GM19099 (cell line): ENCODE results near the gene SLC31A1.

Experiments used
- POLR2A ChIP-seq: IDR thresholded peaks from 3 replicates; pipeline ENCODE4 v1.6.1; 2011; ENCODE audit warnings: low read depth; ENCODE audit not compliant: insufficient read length; ENCODE audit errors: extremely low read depth

The SLC31A1 gene

GRCh38 chr9:113238859-113239232 is 17.5 kb downstream of the SLC31A1 start:
- TF ChIP-seq POLR2A, result no peak

GRCh38 chr9:113241161-113241560 is 19.8 kb downstream of the SLC31A1 start:
- TF ChIP-seq POLR2A, result no peak

- TF ChIP-seq POLR2A, result no peak
These were observed 23.2 kb downstream of the SLC31A1 start for GRCh38 chr9:113244556-113244955.

GRCh38 chr9:113245894-113246293 is 24.6 kb downstream of the SLC31A1 start:
- no peak for TF ChIP-seq POLR2A

GRCh38 chr9:113246928-113247327 is 25.6 kb downstream of the SLC31A1 start:
- TF ChIP-seq POLR2A, result no peak

DNA sequence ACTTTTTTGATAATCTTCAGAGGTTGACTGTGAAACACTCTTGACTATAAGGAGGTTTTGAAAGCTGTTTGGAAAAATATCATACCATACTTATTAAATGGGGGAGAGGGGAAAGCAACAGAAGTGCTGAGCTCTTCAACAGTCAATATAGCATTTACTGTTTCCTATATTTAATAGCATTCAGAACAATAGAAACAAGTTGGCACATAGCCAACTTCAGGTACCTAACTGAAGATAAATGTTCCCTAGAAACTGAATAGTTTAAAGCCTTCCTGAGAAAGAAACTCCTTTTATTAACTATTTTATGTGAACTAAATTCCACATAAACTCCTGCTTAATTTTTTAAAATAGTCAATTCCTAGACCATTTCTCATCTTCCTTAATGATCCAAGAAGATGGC is 26.3 kb downstream of the SLC31A1 start:
- TF ChIP-seq POLR2A, result no peak

- no peak for TF ChIP-seq POLR2A
These were observed 29.5 kb downstream of the SLC31A1 start for GRCh38 chr9:113250807-113251206.

- TF ChIP-seq POLR2A, result no peak
These were observed 33.6 kb downstream of the SLC31A1 start for GRCh38 chr9:113254991-113255390.

DNA sequence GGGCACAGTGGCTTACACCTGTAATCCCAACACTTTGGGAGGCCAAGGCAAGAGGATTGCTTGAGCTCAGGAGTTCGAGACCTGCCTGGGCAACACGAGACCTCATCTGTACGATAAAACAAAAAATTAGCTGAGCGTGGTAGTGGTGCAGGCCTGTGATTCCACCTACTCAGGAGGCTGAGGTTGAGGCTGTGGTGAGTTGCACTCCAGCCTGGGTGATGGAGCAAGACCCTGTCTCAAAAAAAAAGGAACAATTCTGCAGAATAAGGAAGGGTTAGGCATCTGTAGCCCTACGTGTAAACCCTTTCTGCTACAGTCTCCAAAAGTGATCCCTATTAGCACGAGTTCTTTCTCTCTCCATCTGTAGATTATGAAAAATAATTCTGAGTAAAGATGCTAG is 34.1 kb downstream of the SLC31A1 start:
- no peak for TF ChIP-seq POLR2A

DNA sequence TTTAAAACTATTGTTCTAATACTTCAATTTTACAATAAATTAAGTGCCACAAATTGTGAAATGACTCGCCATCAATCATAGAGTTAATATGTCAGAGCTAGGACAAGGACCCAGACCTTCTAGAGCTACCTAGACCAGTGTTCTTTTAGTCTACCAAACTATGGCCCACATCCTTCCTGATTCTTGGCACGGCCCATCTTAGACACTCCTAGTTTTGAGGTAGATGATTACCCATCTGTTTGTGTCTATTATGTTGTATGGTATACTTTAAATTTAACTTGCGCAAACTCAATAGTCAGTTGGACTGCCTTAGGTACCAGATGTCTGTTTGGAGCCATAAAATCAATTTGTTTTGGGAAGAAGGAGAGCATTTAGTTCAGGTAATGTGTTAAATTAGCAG is 36.5 kb downstream of the SLC31A1 start:
- TF ChIP-seq POLR2A, result no peak

DNA sequence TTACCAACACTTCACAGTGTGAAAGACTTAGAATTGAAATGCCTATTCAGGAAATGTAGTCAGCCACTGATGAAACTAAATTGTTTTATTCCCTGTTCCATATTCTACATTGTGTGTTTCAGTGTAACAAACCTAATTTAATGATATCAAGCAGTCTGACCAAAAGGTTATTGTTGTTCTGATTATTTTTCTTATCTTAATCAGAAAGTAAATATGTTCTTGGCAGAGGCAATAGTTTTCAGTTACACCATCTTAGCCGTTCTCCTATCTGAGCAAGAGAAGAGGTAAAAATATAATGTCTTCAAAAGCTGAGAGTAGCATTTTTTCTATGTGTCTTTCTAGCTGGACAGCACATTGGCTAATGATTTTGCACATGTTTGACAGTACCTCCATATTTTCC is 36.9 kb downstream of the SLC31A1 start:
- no peak for TF ChIP-seq POLR2A

DNA sequence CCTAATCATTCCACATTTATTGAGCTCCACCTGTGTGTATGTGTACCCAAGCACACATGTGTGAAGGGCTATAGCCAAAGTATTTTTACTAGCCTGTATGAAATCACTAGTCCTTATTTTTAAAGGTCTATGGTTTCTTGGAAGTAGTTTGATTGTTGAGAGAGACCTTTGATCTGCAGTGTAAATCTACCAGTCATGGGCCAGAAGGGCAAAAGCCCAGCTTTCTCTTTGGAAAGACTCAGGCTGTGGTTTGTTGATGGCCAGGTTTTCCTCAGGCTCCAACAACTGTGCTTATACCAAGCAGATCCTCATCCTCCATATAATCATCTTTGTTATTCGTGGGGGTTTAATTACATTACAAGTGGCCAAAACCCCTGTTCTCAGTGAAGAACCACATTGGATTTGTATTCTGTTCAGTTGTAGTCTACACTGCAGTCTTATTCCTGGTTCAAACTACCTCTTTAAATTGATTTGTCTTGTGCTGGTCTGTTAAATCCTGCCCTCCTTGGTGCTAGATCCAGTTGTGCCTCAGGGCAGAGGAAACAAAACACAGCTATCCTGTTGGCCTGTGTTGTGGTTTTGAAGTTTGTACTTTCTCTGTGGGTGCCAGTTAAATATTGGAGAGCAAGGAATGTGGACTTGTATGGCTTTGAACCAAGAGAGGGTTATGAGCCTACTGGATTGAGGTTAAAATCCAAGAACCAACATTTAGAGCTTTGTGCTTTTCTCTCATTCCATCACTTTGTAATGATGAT is 40.8 kb downstream of the SLC31A1 start:
- no peak for TF ChIP-seq POLR2A

DNA sequence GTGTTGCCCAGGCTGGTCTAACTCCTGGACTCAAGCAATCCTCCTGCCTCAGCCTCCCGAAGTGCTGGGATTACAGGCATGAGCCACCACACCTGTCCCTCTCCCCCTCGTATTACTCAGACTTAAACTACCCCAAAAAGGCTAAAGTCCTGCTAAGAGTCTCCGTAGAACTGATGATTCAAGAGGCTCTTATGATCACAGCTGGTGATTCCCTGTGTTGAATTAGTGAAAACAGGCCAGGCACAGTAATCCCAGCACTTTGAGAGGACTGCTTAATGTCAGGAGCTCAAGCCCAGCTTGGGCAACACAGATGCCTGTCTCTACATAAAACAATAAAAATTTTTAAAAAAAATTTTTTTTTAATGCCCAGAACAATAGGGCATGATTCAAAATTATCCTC is 44.8 kb downstream of the SLC31A1 start:
- TF ChIP-seq POLR2A, result no peak

DNA sequence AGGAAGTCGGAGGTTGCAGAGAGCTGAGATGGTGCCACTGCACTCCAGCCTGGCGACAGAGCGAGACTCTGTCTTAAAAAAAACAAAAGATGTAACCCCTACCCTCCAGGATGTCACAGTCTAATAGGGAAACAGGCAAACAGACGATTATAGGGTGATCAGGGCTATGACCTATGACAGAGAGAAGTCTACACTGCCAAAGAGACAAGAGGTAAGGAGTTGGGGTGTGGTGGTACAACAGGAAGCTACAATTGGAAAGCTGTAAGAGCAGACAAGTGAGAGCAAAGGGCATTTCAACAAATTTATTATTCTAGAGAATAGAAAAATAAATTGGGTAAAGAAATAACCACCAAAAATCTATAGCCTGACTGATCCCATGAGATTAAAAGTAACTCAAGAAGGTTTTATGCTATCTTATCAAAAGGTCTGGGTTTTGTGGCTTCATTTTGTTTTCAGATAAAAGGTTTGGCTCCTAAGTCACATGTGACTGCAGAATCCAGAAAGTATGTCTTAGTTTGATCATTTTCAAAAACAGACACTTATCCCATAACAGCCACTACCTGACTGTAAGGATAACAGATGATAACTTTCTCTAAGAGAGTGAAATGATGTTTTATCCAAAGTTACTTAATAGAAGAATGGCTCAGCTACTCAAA is 46.7 kb downstream of the SLC31A1 start:
- no peak for TF ChIP-seq POLR2A

DNA sequence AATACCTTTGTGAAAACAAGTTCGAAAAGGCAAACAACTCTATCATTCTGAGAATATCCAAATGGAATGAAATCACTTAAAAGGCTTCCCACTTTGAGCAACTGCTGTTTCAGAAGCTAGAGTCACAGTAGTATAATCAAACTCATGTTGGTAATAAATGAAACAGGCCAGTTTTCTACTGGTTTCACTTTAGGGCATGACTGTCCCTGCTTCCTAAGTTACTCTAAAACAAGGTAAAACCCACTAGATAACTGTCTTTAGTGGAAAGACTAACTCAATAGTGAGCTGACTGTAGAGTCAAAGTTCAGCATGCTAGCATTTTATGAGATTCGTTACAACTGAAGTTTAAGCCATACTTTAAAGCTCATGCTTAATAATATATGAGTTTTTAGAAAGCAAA is 48.0 kb downstream of the SLC31A1 start:
- no peak for TF ChIP-seq POLR2A

DNA sequence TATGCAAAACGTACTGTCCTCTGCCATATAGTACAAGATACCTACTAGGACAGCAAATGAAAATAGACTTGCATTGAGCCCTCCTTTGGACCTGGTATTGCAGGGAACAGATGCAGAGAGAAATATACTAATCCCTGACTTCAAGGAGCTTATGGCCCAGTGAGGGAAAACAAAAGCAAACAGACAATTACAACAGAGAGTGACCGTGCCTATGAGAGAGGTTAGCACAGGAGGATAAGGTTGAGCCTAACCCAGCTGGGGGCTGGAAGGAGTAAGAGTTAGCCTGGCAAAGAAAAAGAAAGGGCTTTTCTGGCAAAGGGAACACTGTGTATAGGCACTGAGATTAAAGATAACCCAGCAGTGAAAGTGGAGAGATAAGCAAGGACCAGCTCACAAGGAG is 48.5 kb downstream of the SLC31A1 start:
- no peak for TF ChIP-seq POLR2A
